B cell (primary cell): ENCODE measurements around the gene BRSK1. TPM values are rescaled to one million over a fixed set of nuclear protein-coding genes. Genes with fewer than 3 reads are reported as not detected.

Experiments
- ATAC-seq: fragments of 200-7000 bp; cut with Tn5 transposase; one replicate; pipeline ENCODE4 v1.10.0; 2021; ENCODE audit warnings: low read depth, mild to moderate bottlenecking, moderate number of reproducible peaks, moderate library complexity
- CTCF ChIA-PET: fragments of 350-600 bp; sonication (Branson Sonifier 250); formaldehyde crosslinking; loops from one replicate; lab custom pipeline; 2021; ENCODE audit warnings: antibody characterized with exemption, inconsistent platforms; lab: Charles Lee
- POLR2A ChIA-PET: fragments of 350-600 bp; sonication (Branson Sonifier 250); formaldehyde crosslinking; loops from one replicate; lab custom pipeline; 2021; ENCODE audit warnings: antibody characterized with exemption; lab: Charles Lee
- DNase-seq: peaks from one replicate; pipeline ENCODE4 v3.0.0; 2013
- H2AFZ ChIP-seq: 2 replicates; pipeline ENCODE4 v1.6.1; 2012; ENCODE audit warnings: mild to moderate bottlenecking, low read depth, low read length; ENCODE audit not compliant: insufficient read depth, poor library complexity, severe bottlenecking
- H3K27ac ChIP-seq, 2 donors: 1 replicate in 1 of 2; 2 replicates in 1 of 2; pipeline ENCODE4 v1.5.1; 2012 to 2013; ENCODE audit warnings: low read length in 2 of 2, mild to moderate bottlenecking in 2 of 2, moderate library complexity in 1 of 2
- H3K27me3 ChIP-seq, 4 experiments: fragments of 200-600 bp in 1 of 4; sonication (generic) in 1 of 4; replicated peaks in 1 of 4; 1 replicate in 2 of 4; 2 replicates in 2 of 4; pipeline versions ENCODE4 v1.6.1 to v1.7.0; 2013 to 2016; ENCODE audit warnings: low read length in 3 of 4, mild to moderate bottlenecking in 2 of 4, mixed read lengths in 1 of 4, moderate library complexity in 1 of 4; ENCODE audit not compliant: insufficient read depth in 4 of 4, control insufficient read depth in 3 of 4; ENCODE audit errors: control extremely low read depth in 1 of 4
- H3K36me3 ChIP-seq, 2 experiments: replicated peaks in 1 of 2; 1 replicate in 1 of 2; 2 replicates in 1 of 2; pipeline versions ENCODE4 v1.6.1 to v1.7.1; 2013; ENCODE audit warnings: low read length in 1 of 2; ENCODE audit not compliant: insufficient read depth in 2 of 2, control insufficient read depth in 1 of 2; ENCODE audit errors: control extremely low read depth in 1 of 2, extremely low read depth in 1 of 2
- H3K4me1 ChIP-seq, 2 donors: fragments of 200-600 bp in 1 of 2; sonication (generic) in 1 of 2; 1 replicate in 1 of 2; 2 replicates in 1 of 2; pipeline versions ENCODE4 v1.5.1 to v1.6.1; 2013 to 2017; ENCODE audit warnings: low read length in 2 of 2; ENCODE audit not compliant: control insufficient read depth in 2 of 2, insufficient read depth in 2 of 2
- H3K4me2 ChIP-seq: replicated peaks from 2 replicates; pipeline ENCODE3; 2012; ENCODE audit warnings: mild to moderate bottlenecking, low read depth, low read length; ENCODE audit not compliant: poor library complexity, severe bottlenecking
- H3K4me3 ChIP-seq, 5 experiments: fragments of 200-600 bp in 1 of 5; sonication (generic) in 1 of 5; 1 replicate in 3 of 5; 2 replicates in 2 of 5; pipeline versions ENCODE4 v1.5.1 to v1.7.0; 2011 to 2016; ENCODE audit warnings: low read length in 4 of 5, mild to moderate bottlenecking in 4 of 5, low read depth in 2 of 5, control low read depth in 1 of 5, moderate library complexity in 1 of 5; ENCODE audit not compliant: insufficient read depth in 1 of 5; ENCODE audit errors: control extremely low read depth in 1 of 5, extremely low read depth in 1 of 5
- H3K79me2 ChIP-seq: fragments of 200-600 bp; sonication (generic); one replicate; pipeline ENCODE4 v1.6.0; 2016; ENCODE audit warnings: low read length; ENCODE audit not compliant: control insufficient read depth, insufficient read depth
- H3K9ac ChIP-seq: fragments of 200-600 bp; sonication (generic); 2 replicates; pipeline ENCODE4 v1.6.1; 2017; ENCODE audit warnings: mild to moderate bottlenecking, low read length, moderate library complexity
- H3K9me3 ChIP-seq, 3 donors: one replicate each; pipeline versions ENCODE4 v1.6.1 to v1.7.1; 2013; ENCODE audit warnings: low read length in 2 of 3; ENCODE audit not compliant: control insufficient read depth in 2 of 3, insufficient read depth in 1 of 3; ENCODE audit errors: control extremely low read depth in 1 of 3
- H4K20me1 ChIP-seq: 2 replicates; pipeline ENCODE4 v1.6.0; 2012; ENCODE audit warnings: mild to moderate bottlenecking, low read length; ENCODE audit not compliant: insufficient read depth, control insufficient read depth, poor library complexity, severe bottlenecking
- H3K27ac Mint-ChIP-seq: one replicate; pipeline ENCODE4 v1.8.0; 2021; ENCODE audit warnings: mixed read lengths
- H3K27me3 Mint-ChIP-seq: one replicate; pipeline ENCODE4 v1.8.0; 2021; ENCODE audit warnings: mixed read lengths
- H3K4me1 Mint-ChIP-seq: one replicate; pipeline ENCODE4 v1.8.0; 2021; ENCODE audit warnings: mixed read lengths
- H3K4me3 Mint-ChIP-seq: one replicate; pipeline ENCODE4 v1.8.0; 2021; ENCODE audit warnings: mixed read lengths
- H3K9me3 Mint-ChIP-seq: one replicate; pipeline ENCODE4 v1.8.0; 2022; ENCODE audit warnings: mixed read lengths; ENCODE audit not compliant: insufficient read depth
- CTCF ChIP-seq: fragments of 200-600 bp; IDR thresholded peaks from one replicate; pipeline ENCODE4 v1.8.0; 2022; ENCODE audit warnings: antibody characterized with exemption, mild to moderate bottlenecking
- EZH2 ChIP-seq: IDR thresholded peaks from 2 replicates; pipeline ENCODE4 v1.6.1; 2012; ENCODE audit warnings: borderline replicate concordance, low read depth, mild to moderate bottlenecking, moderate library complexity, low read length; ENCODE audit not compliant: insufficient read depth, poor library complexity, severe bottlenecking
- WGBS: methylation state at CpG from one replicate; pipeline ENCODE4 v1.1.5; 2013; ENCODE audit warnings: missing lambda C conversion rate; ENCODE audit not compliant: insufficient coverage; 5-methylcytosine and 5-hydroxymethylcytosine counted together
- intact Hi-C: fragments of 100-400 bp; cut with micrococcal nuclease; formaldehyde crosslinking; loops from one replicate; pipeline ENCODE4 v1.10.0; 2022
- polyA plus RNA-seq: library from polyadenylated mRNA; depleted of rRNA; stranded (reverse); fragments of >200 nt; gene quantifications from 2 replicates; pipeline ENCODE4 v1.2.3, GENCODE V29; 2012
- total RNA-seq, 2 donors: library from RNA; stranded (reverse); fragments of 120-200 nt in 1 of 2; gene quantifications; 1 replicate in 1 of 2; 2 replicates in 1 of 2; pipeline versions ENCODE4 v1.2.3 to v1.2.4, GENCODE V29; 2013 to 2022

Gene BRSK1
- total and polyA plus RNA-seq, 2 donors (not counting 1 experiment from before 2014, with no cell fraction given): 0.94 to 1.4 TPM

GRCh38 chr19:55279770-55280643 is 3.8 kb upstream of the BRSK1 start, which contains the start of gene HSPBP1:
TSS of gene HSPBP1 (minus strand) at chr19:55280110. CDS start at chr19:55279608, 502 bp downstream.
- Histone ChIP-seq H4K20me1 (peaks cover 9% of the 10 kb centered on the region), H3K4me3 (peak within 1 kb of the TSS; percentile 63 to 83 (median 71)), H3K27me3 (peaks cover 0 to 9% (median 3%) of the 10 kb centered on the region in 4 experiments), H3K4me2 (peak within 1 kb of the TSS; percentile 77), H3K36me3 (peaks cover 0 to 6% of the 10 kb centered on the region in 2 experiments), H3K9ac (peak within 1 kb of the TSS; percentile 67), H3K79me2 (peaks cover 2% of the 10 kb centered on the region), H3K27ac (peak within 1 kb of the TSS; percentile 87 to 96), H2AFZ (peak within 1 kb of the TSS; percentile 68), H3K4me1 (peaks cover 56 to 71% of the 10 kb centered on the region in 2 donors), H3K9me3 (peaks cover 0 to 4% (median 0%) of the 10 kb centered on the region in 3 donors)
- Mint-ChIP-seq H3K4me1 (peaks cover 68% of the 10 kb centered on the region), H3K9me3 (no peaks in the 10 kb centered on the region), H3K27me3 (peaks cover 7% of the 10 kb centered on the region), H3K4me3 (peak within 1 kb of the TSS; percentile 99), H3K27ac (peak within 1 kb of the TSS; percentile 99)
- ChIA-PET POLR2A (interaction anchor here (0.5 to 4.5 kb wide), 11 partner anchors 13 to 864 kb away, joined by 3 to 44 read pairs (median 4); partner anchors contain the start of genes KMT5C and PPP6R1), CTCF (interaction anchor here (0.5 to 8.9 kb wide), 9 partner anchors 12 to 277 kb away, joined by 3 to 56 read pairs (median 5); partner anchors contain the start of gene TMEM238)
- no peak for TF ChIP-seq CTCF
- TF ChIP-seq EZH2: no peak
- ATAC-seq (peak; percentile 85), DNase-seq (peak; percentile 99)
- intact Hi-C loops: loop anchor here (1.0 to 10.0 kb wide), 7 partner anchors 21 to 325 kb away; partner anchors contain the start of genes ISOC2, KMT5C, PPP6R1 and ZNF524
- 1% methylated on average over 48 of the region's 52 CpGs for WGBS
